Cardiac muscle cell (in vitro differentiated cells and primary cell): Measurements from ENCODE around the gene C10orf67. TPM values are rescaled to one million over a fixed set of nuclear protein-coding genes. Genes with fewer than 3 reads are reported as not detected.
"Not testable (repeated sequence)": the region's sequence is repeated elsewhere in the genome, so short reads cannot be mapped to it uniquely, and the experiment has no call there.

Experiments
- DNase-seq, 2 donors: peaks; one replicate each; pipeline versions ENCODE4 v3.0.0 to v3.0.0-alpha.2; 2010 to 2017; ENCODE audit warnings: low read depth in 1 of 2, low spot score in 1 of 2
- H3K27ac ChIP-seq: fragments of 200-600 bp; sonication (generic); 2 replicates; pipeline ENCODE4 v1.5.1; 2016
- H3K27me3 ChIP-seq: fragments of 200-600 bp; sonication (generic); 2 replicates; pipeline ENCODE4 v1.6.0; 2016; ENCODE audit warnings: control low read depth
- H3K36me3 ChIP-seq: fragments of 200-600 bp; sonication (generic); 2 replicates; pipeline ENCODE4 v1.5.1; 2016; ENCODE audit warnings: control low read depth
- H3K4me1 ChIP-seq: fragments of 200-600 bp; sonication (generic); 2 replicates; pipeline ENCODE4 v1.8.1; 2017; ENCODE audit warnings: low read depth, mild to moderate bottlenecking, mixed run types
- H3K4me3 ChIP-seq: fragments of 200-600 bp; sonication (generic); 2 replicates; pipeline ENCODE4 v1.5.1; 2016; ENCODE audit warnings: mild to moderate bottlenecking
- H3K9me3 ChIP-seq: fragments of 200-600 bp; sonication (generic); 2 replicates; pipeline ENCODE4 v1.5.1; 2017; ENCODE audit warnings: low read depth, mild to moderate bottlenecking, control low read depth
- CTCF ChIP-seq: IDR thresholded peaks from 2 replicates; pipeline ENCODE4 v1.5.1; 2012; ENCODE audit warnings: low read depth, mild to moderate bottlenecking, low read length
- polyA plus RNA-seq: library from polyadenylated mRNA; unstranded; fragments of >200 nt; fragmentation: Nextera tagmentation; extraction: Ambion mirVana; gene quantifications from 2 replicates; pipeline ENCODE4 v1.2.1, GENCODE V29; 2016
- total RNA-seq: library from RNA; depleted of rRNA; stranded (reverse); fragments of >200 nt; gene quantifications from 2 replicates; pipeline ENCODE4 v1.2.3, GENCODE V29; 2016

Gene C10orf67
- total and polyA plus RNA-seq, 2 experiments from 2014 or later = 0.16 to 0.33 TPM

- Histone ChIP-seq H3K9me3 (no peaks in the 10 kb centered on the region), H3K27ac (no peak overlapping the region), H3K27me3 (peaks cover 8% of the 10 kb centered on the region), H3K4me1 (no peaks in the 10 kb centered on the region), H3K4me3 (no peak overlapping the region), H3K36me3 (no peaks in the 10 kb centered on the region)
- no peak for DNase-seq
- no peak for TF ChIP-seq CTCF
Observed at GRCh38 chr10:23284155-23284554, 60.4 kb downstream of the C10orf67 start.

- Histone ChIP-seq H3K9me3 (no peaks in the 10 kb centered on the region), H3K36me3 (no peaks in the 10 kb centered on the region), H3K4me1 (no peaks in the 10 kb centered on the region), H3K27me3 (peaks cover 6% of the 10 kb centered on the region), H3K4me3 (no peak overlapping the region), H3K27ac (no peak overlapping the region)
- TF ChIP-seq CTCF = no peak
- no peak for DNase-seq
Observed at GRCh38 chr10:23283680-23284079, 60.9 kb downstream of the C10orf67 start.

DNA sequence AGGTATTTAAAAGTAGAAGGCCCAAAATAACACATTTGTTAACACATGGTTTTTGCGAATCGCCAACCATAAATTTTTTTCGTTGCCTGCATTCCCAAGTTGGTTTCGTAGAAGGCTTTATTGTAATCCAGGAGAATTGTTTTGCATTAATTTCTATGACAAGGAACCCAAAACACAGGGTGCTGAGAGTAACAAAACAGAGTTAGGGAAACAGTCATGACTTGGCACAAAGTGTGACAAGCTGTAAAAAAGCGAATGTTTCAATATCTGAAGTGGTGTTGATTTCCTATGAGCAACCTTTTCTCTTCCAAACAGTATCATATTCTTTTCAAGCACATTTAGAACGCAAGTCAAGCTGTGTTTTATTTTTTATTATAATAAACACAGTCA is 63.6 kb downstream of the C10orf67 start:
- TF ChIP-seq CTCF = no peak
- no peak overlapping the region for H3K4me3 ChIP-seq
- no peaks in the 10 kb centered on the region for H3K36me3 ChIP-seq
- no peaks in the 10 kb centered on the region for H3K9me3 ChIP-seq
- no peaks in the 10 kb centered on the region for H3K4me1 ChIP-seq
- peaks cover 6% of the 10 kb centered on the region for H3K27me3 ChIP-seq
- DNase-seq = no peak
- no peak overlapping the region for H3K27ac ChIP-seq

DNA sequence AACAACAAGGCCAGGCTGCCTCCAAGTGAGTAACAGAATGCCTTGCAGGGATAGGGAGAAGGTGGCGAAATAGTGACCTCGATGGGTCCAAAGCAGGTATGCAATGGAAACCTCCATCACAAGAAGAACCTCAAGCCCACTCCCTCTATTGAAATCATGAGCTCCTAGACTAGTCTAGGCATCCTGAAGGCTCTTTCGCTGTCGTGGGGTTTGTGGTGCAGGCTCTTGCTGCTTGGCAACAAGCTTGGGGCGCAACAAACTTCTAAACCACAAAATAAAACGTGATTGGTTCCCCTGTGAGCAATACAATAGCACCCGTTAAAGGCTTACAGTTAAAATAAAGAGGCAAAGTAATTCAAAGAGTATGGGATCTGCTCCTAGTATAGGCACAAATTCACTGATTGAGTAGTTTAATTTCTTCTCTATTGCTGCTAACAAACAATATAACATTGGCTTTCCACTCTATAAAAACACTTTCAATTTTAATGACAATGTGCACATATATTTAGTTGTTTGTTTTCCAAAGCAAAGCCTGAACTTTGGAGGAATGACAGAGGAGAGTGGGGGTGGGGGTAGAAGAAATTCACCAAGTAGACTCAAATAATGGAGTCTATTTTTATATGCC is 64.1 kb downstream of the C10orf67 start:
- H3K27me3 ChIP-seq = peaks cover 6% of the 10 kb centered on the region
- no peak overlapping the region for H3K4me3 ChIP-seq
- no peaks in the 10 kb centered on the region for H3K4me1 ChIP-seq
- TF ChIP-seq CTCF = no peak
- H3K9me3 ChIP-seq = no peaks in the 10 kb centered on the region
- no peak overlapping the region for H3K27ac ChIP-seq
- no peaks in the 10 kb centered on the region for H3K36me3 ChIP-seq
- DNase-seq = no peak

DNA sequence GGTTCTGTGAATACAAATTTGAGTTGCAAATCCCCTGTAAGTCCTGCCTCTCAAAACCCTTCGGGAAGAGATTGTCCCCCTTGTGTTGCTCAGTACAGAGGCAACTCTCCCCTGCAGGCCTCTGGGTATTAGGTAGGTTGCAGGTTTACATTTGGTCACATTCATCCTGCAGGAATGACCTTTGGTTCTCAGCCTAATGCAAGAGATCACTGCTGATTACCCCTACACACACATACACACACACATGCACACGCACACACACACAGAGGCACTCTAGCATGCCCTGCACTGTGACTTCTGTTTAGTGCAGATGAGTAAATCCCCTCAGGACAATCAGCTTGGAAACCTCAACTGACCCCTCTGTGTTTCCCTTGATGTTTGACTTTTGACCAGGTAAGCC is 69.2 kb downstream of the C10orf67 start:
- H3K9me3 ChIP-seq = no peaks in the 10 kb centered on the region
- H3K27me3 ChIP-seq = no peaks in the 10 kb centered on the region
- no peak for TF ChIP-seq CTCF
- no peak overlapping the region for H3K27ac ChIP-seq
- no peaks in the 10 kb centered on the region for H3K4me1 ChIP-seq
- H3K36me3 ChIP-seq = no peaks in the 10 kb centered on the region
- H3K4me3 ChIP-seq = no peak overlapping the region
- DNase-seq = no peak

GRCh38 chr10:23274179-23274578 is 70.4 kb downstream of the C10orf67 start:
- not testable (repeated sequence) for H3K4me3 ChIP-seq, H3K27me3 ChIP-seq, DNase-seq, H3K9me3 ChIP-seq, H3K4me1 ChIP-seq, H3K27ac ChIP-seq, H3K36me3 ChIP-seq
